Measurements from ENCODE around the gene NUP62.

NUP62 gene

GRCh38 chr19:49878744-49879070, 50.6 kb downstream of the NUP62 start:
- DNase-seq = no peak

GRCh38 chr19:49877879-49878743, 51.2 kb downstream of the NUP62 start:
- peak; percentile 94 for DNase-seq

- DNase-seq = peak; percentile 99
These were observed 52.1 kb downstream of the NUP62 start, which contains the start of the genes AKT1S1 and TBC1D17 for GRCh38 chr19:49877020-49877878. Gene AKT1S1, minus strand, starts transcription at chr19:49877355. Its CDS starts 4,060 bp downstream, at chr19:49873295. Gene TBC1D17, plus strand, starts transcription at chr19:49877702. Its CDS starts 22 bp downstream, at chr19:49877724.

- peak; percentile 98 for DNase-seq
These were observed 52.8 kb downstream of the NUP62 start for GRCh38 chr19:49876422-49877019.

- DNase-seq = peak; percentile 50
These were observed 53.4 kb downstream of the NUP62 start for GRCh38 chr19:49875857-49876421.

- no peak for DNase-seq
These were observed 54.1 kb downstream of the NUP62 start for GRCh38 chr19:49875177-49875576.

- DNase-seq = no peak
These were observed 54.7 kb downstream of the NUP62 start for GRCh38 chr19:49874503-49875157.

- DNase-seq = no peak
These were observed 55.5 kb downstream of the NUP62 start for GRCh38 chr19:49873834-49874233.

- no peak for DNase-seq
These were observed 56.2 kb downstream of the NUP62 start for GRCh38 chr19:49873129-49873521.

- DNase-seq = no peak
These were observed 56.8 kb downstream of the NUP62 start for GRCh38 chr19:49872245-49873128.

GRCh38 chr19:49871349-49871985, 57.8 kb downstream of the NUP62 start:
- no peak for DNase-seq

- no peak for DNase-seq
These were observed 58.9 kb downstream of the NUP62 start for GRCh38 chr19:49870309-49870901.

GRCh38 chr19:49869484-49870308, 59.6 kb downstream of the NUP62 start:
- peak; percentile 99 for DNase-seq

- no peak for DNase-seq
These were observed 60.3 kb downstream of the NUP62 start for GRCh38 chr19:49869009-49869483.

GRCh38 chr19:49866933-49867782, 62.1 kb downstream of the NUP62 start, which contains the start of gene PNKP:
Gene PNKP, minus strand, starts transcription at chr19:49867576. Its CDS starts 372 bp downstream, at chr19:49867204.
- peak; percentile 85 for DNase-seq

GRCh38 chr19:49864890-49865289, 64.4 kb downstream of the NUP62 start:
- DNase-seq = no peak

- DNase-seq = no peak
These were observed 65.4 kb downstream of the NUP62 start for GRCh38 chr19:49863935-49864320.

GRCh38 chr19:49863254-49863934, 65.9 kb downstream of the NUP62 start:
- no peak for DNase-seq
